Endothelial cell of umbilical vein (primary cell): ENCODE results near the gene PRRC2B. TPM values are rescaled to one million over a fixed set of nuclear protein-coding genes. Genes with fewer than 3 reads are reported as not detected.

Experiments
- BruUV-seq: library from RNA; stranded (reverse); fragments of 400-500 nt; replicated peaks from 2 replicates; lab custom pipeline; 2021; lab: Mats Ljungman, UMichigan
- CTCF ChIA-PET: fragments of 300-600, 350-600 bp; sonication (Branson Sonifier 250); formaldehyde crosslinking; loops from one replicate; lab custom pipeline; 2021; ENCODE audit warnings: antibody characterized with exemption, inconsistent platforms; lab: Charles Lee
- POLR2A ChIA-PET: fragments of 300-600, 350-600 bp; sonication (Branson Sonifier 250); formaldehyde crosslinking; loops from one replicate; lab custom pipeline; 2021; ENCODE audit warnings: antibody characterized with exemption, inconsistent platforms; lab: Charles Lee
- DNase-seq: peaks from one replicate; pipeline ENCODE4 v3.0.0-alpha.2; 2011; ENCODE audit warnings: low read depth, low spot score
- FAIRE-seq: peaks from 2 replicates; lab custom pipeline; 2011; peaks lifted over from hg19 to GRCh38; lab: Jason Lieb, UNC
- H2AFZ ChIP-seq: 2 replicates; pipeline ENCODE4 v1.6.0; 2012; ENCODE audit warnings: low read depth, low read length, control low read depth, inconsistent platforms
- H3K27ac ChIP-seq: 2 replicates; pipeline ENCODE4 v1.5.1; 2011; ENCODE audit warnings: low read depth, mild to moderate bottlenecking, control low read depth, low read length, moderate library complexity; ENCODE audit not compliant: insufficient read depth
- H3K27me3 ChIP-seq, 2 experiments: 2 replicates each; pipeline versions ENCODE4 v1.6.0 to v1.6.1; 2011; ENCODE audit warnings: low read length in 2 of 2, mixed read lengths in 1 of 2; ENCODE audit not compliant: control insufficient read depth in 2 of 2, insufficient read depth in 2 of 2
- H3K36me3 ChIP-seq, 2 experiments: 2 replicates in 1 of 2; 3 replicates in 1 of 2; pipeline ENCODE4 v1.5.1; 2011; ENCODE audit warnings: low read length in 2 of 2, mild to moderate bottlenecking in 1 of 2, moderate library complexity in 1 of 2; ENCODE audit not compliant: control insufficient read depth in 2 of 2, insufficient read depth in 2 of 2; ENCODE audit errors: extremely low read depth in 1 of 2
- H3K4me1 ChIP-seq: 3 replicates; pipeline ENCODE4 v1.5.1; 2011; ENCODE audit warnings: mild to moderate bottlenecking, low read length; ENCODE audit not compliant: control insufficient read depth, insufficient read depth; ENCODE audit errors: extremely low read depth
- H3K4me2 ChIP-seq: 2 replicates; pipeline ENCODE4 v1.6.1; 2011; ENCODE audit warnings: low read length, control low read depth, mixed read lengths; ENCODE audit not compliant: insufficient read depth
- H3K4me3 ChIP-seq, 3 experiments: fragments of 200-600 bp in 1 of 3; sonication (generic), shearing (Covaris generic) in 1 of 3; replicated peaks in 1 of 3; 2 replicates each; pipeline ENCODE4 v1.5.1; 2011 to 2016; ENCODE audit warnings: control low read depth in 3 of 3, low read length in 3 of 3, mild to moderate bottlenecking in 2 of 3, inconsistent platforms in 1 of 3, low read depth in 1 of 3, moderate library complexity in 1 of 3; ENCODE audit not compliant: insufficient read depth in 1 of 3
- H3K79me2 ChIP-seq: 2 replicates; pipeline ENCODE4 v1.6.0; 2012; ENCODE audit warnings: low read length, inconsistent platforms; ENCODE audit not compliant: control insufficient read depth, insufficient read depth
- H3K9ac ChIP-seq: replicated peaks from 2 replicates; pipeline ENCODE3; 2011; ENCODE audit warnings: low read length, control low read depth; ENCODE audit not compliant: insufficient read depth; ENCODE audit errors: extremely low read depth
- H3K9me1 ChIP-seq: replicated peaks from 3 replicates; pipeline ENCODE4 v1.6.0; 2011; ENCODE audit warnings: mild to moderate bottlenecking, low read length; ENCODE audit not compliant: control insufficient read depth, insufficient read depth; ENCODE audit errors: extremely low read depth
- H3K9me3 ChIP-seq: replicated peaks from 2 replicates; pipeline ENCODE4 v1.5.1; 2012; ENCODE audit warnings: low read length, inconsistent platforms; ENCODE audit not compliant: control insufficient read depth, insufficient read depth
- H4K20me1 ChIP-seq: replicated peaks from 2 replicates; pipeline ENCODE3; 2011; ENCODE audit warnings: mild to moderate bottlenecking, low read length; ENCODE audit not compliant: control insufficient read depth, insufficient read depth; ENCODE audit errors: extremely low read depth
- CTCF ChIP-seq, 2 donors: IDR thresholded peaks; 1 replicate in 1 of 2; 2 replicates in 1 of 2; pipeline ENCODE4 v1.5.1; 2011; ENCODE audit warnings: low read length in 2 of 2, mild to moderate bottlenecking in 2 of 2, moderate library complexity in 2 of 2, control low read depth in 1 of 2, inconsistent platforms in 1 of 2, low read depth in 1 of 2; ENCODE audit not compliant: insufficient read depth in 1 of 2; ENCODE audit errors: extremely low read depth in 1 of 2
- EZH2 ChIP-seq: IDR thresholded peaks from 2 replicates; pipeline ENCODE4 v1.6.1; 2012; ENCODE audit warnings: borderline replicate concordance, low read depth, mild to moderate bottlenecking, moderate library complexity, low read length, inconsistent platforms; ENCODE audit not compliant: severe bottlenecking
- FOS ChIP-seq: IDR thresholded peaks from 2 replicates; pipeline ENCODE4 v1.6.1; 2011; ENCODE audit warnings: mild to moderate bottlenecking, low read length, moderate library complexity, borderline replicate concordance; ENCODE audit not compliant: insufficient read depth
- GATA2 ChIP-seq: IDR thresholded peaks from 2 replicates; pipeline ENCODE4 v1.7.0; 2011; ENCODE audit warnings: low read depth, mild to moderate bottlenecking, moderate library complexity, mixed read lengths, low read length; ENCODE audit not compliant: insufficient read length, insufficient read depth
- JUN ChIP-seq: IDR thresholded peaks from 2 replicates; pipeline ENCODE4 v1.6.1; 2011; ENCODE audit warnings: borderline replicate concordance, low read depth; ENCODE audit not compliant: insufficient read length, insufficient read depth
- MYC ChIP-seq: IDR thresholded peaks from one replicate; pipeline ENCODE4 v1.6.1; 2011; ENCODE audit warnings: mild to moderate bottlenecking, low read depth, low read length
- POLR2A ChIP-seq: IDR thresholded peaks from 2 replicates; pipeline ENCODE4 v1.6.1; 2012; ENCODE audit warnings: low read depth, mild to moderate bottlenecking, control low read depth, low read length
- POLR2AphosphoS5 ChIP-seq: IDR thresholded peaks from 2 replicates; pipeline ENCODE4 v1.6.1; 2012; ENCODE audit warnings: low read depth, mild to moderate bottlenecking, control low read depth, low read length, moderate library complexity; ENCODE audit not compliant: insufficient read depth
- dilution Hi-C: fragments of 300-500 bp; cut with MboI; formaldehyde crosslinking; loops from one replicate; pipeline ENCODE4 v1.15.0; 2019; ENCODE audit warnings: low sequenced_read_pairs; ENCODE audit not compliant: extremely low pct_ligation_motif_present
- intact Hi-C: fragments of 100-400 bp; cut with micrococcal nuclease; formaldehyde crosslinking; loops from one replicate; pipeline ENCODE4 v1.10.0; 2022
- polyA plus RNA-seq, 4 experiments: library from polyadenylated mRNA; depleted of rRNA in 3 of 4; stranded (reverse) in 3 of 4; unstranded in 1 of 4; fragments of >200 nt; gene quantifications; 2 replicates each; pipeline versions ENCODE4 v1.2.1 to v1.2.3, GENCODE V29; 2011 to 2012; ENCODE audit warnings: missing spikeins in 1 of 4
- total RNA-seq: library from RNA; stranded (reverse); gene quantifications from 2 replicates; pipeline ENCODE4 v1.2.3, GENCODE V29; 2021

PRRC2B gene
- total and polyA plus RNA-seq, 2 donors (not counting 3 experiments of a cell fraction or from before 2014, with no cell fraction given), result 35.6 to 256 TPM

- H3K27me3 ChIP-seq, result no peaks in the 10 kb centered on the region
- dilution Hi-C loops (no loop called here), intact Hi-C loops (no loop called here)
- ChIA-PET CTCF (interaction anchor here (1.4 kb wide), 1 partner anchor 34 kb away, joined by 3 read pairs; no protein-coding TSS in a partner anchor), POLR2A (no interaction called here)
- H3K4me1 ChIP-seq, result no peaks in the 10 kb centered on the region
- TF ChIP-seq POLR2A (no peak), FOS (no peak), CTCF (IDR thresholded peaks at IDR 0.05; ENCODE audit: extremely low read depth in 1 of 2, insufficient read depth in 1 of 2, low read depth in 1 of 2, low read length in 2 of 2) (no peak), POLR2AphosphoS5 (no peak), EZH2 (no peak), GATA2 (no peak), JUN (no peak), MYC (no peak)
- H4K20me1 ChIP-seq, result peaks cover 2% of the 10 kb centered on the region
- H3K27ac ChIP-seq, result no peak overlapping the region
- DNase-seq (no peak), FAIRE-seq (no peak)
- H3K4me3 ChIP-seq, result no peak overlapping the region
- no peak overlapping the region for H3K4me2 ChIP-seq
- no peaks in the 10 kb centered on the region for H3K9me1 ChIP-seq
- H3K9me3 ChIP-seq, result no peaks in the 10 kb centered on the region
- H3K9ac ChIP-seq, result no peak overlapping the region
- H3K36me3 ChIP-seq, result peaks cover 20 to 50% of the 10 kb centered on the region in 2 experiments
- peaks cover 52% of the 10 kb centered on the region for H3K79me2 ChIP-seq
- BruUV-seq, result no TSS peak
- H2AFZ ChIP-seq, result no peak overlapping the region
Measured at GRCh38 chr9:131467214-131467935, 73.5 kb downstream of the PRRC2B start.
